B cell (primary cell): ENCODE measurements around the gene SLC24A1.

Experiments
- CTCF ChIP-seq: fragments of 200-600 bp; IDR thresholded peaks from one replicate; pipeline ENCODE4 v1.8.0; 2022; ENCODE audit warnings: antibody characterized with exemption, mild to moderate bottlenecking
- EZH2 ChIP-seq: IDR thresholded peaks from 2 replicates; pipeline ENCODE4 v1.6.1; 2012; ENCODE audit warnings: borderline replicate concordance, low read depth, mild to moderate bottlenecking, moderate library complexity, low read length; ENCODE audit not compliant: insufficient read depth, poor library complexity, severe bottlenecking

DNA sequence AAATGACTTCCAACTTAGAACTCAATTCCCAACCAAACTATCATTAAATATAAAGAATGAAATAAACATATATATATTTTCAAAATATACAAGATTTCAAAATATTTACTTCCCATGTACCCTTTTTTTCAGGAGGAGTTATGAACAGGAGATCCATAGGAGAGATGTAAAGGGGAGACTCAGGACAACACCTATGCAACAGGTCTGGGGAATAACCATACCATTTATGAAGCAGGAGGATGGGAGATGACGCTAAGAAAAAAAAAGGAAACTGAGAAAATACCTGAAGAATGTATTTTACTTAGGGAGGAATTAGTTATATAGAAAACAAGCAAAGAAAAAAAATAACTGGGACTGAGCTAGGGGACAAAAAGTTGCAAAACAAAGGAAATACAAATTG, 34.6 kb upstream of the SLC24A1 start:
- no peak for TF ChIP-seq CTCF
- no peak for TF ChIP-seq EZH2
